ENCODE results near the gene ZSCAN1. TPM values are rescaled to one million over a fixed set of nuclear protein-coding genes. Genes with fewer than 3 reads are reported as not detected.

ZSCAN1 gene
- total RNA-seq, 1 experiment from 2014 or later = not detected

DNA sequence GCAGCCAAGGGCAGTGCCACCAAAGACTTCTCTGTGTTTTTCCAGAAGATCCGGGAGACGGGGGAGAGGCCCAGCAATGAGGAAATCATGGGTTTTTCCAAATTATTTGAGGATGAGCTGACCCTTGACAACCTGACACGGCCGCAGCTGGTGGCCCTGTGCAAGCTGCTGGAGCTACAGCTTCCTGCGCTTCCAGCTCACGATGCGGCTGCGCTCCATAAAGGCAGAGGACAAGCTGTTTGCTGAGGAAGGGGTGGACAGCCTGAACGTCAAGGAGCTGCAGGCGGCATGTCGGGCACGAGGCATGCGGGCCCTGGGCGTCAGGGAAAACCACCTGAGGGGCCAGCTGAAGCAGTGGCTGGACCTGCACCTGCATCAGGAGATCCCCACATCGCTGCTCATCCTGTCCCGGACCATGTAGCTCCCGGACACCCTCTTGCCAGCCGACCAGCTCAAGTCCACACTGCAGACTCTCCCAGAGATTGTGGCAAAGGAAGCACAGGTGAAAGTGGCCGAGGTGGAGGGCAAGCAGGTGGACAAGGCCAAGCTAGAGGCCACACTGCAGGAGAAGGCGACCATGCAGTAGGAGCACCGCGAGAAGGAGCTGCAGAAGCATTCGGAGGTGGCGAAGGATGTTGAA, 11.7 kb downstream of the ZSCAN1 start:
- no peaks in the 10 kb centered on the region for H3K27me3 Mint-ChIP-seq (ENCODE audit: insufficient read depth, unreplicated experiment)
- no TSS peak for BruUV-seq (replicated peaks)

DNA sequence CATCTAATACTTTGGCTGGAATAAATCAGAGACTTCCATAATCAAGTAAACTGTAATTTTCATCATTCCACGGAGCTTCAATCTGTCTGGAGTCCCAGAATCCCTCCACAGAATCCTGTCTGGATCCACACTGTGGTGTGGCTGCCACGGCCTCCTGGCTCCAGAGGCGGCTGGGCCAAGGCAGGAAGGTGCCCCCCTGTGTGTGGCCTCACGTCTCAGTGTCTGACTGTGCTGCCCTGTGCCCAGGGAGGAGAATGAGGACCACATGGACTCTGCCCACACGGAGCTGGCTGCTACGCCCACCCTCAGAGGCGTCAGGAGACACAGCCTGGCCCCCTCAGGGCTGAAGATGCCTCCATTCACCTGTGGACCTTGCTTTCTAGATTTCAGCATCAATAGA, 13.0 kb downstream of the ZSCAN1 start:
- intact Hi-C loops (cut with micrococcal nuclease) = no loop called here
- no peaks in the 10 kb centered on the region for H3K27me3 Mint-ChIP-seq (ENCODE audit: insufficient read depth, unreplicated experiment)
- no peak overlapping the region for H3K4me3 Mint-ChIP-seq (ENCODE audit: unreplicated experiment)
- no TSS peak for BruUV-seq (replicated peaks)
- no peak overlapping the region for H3K27ac Mint-ChIP-seq (ENCODE audit: low read depth, unreplicated experiment)
- ChIA-PET POLR2A (no interaction called here), CTCF (no interaction called here)
- TF ChIP-seq, protein P1, sequence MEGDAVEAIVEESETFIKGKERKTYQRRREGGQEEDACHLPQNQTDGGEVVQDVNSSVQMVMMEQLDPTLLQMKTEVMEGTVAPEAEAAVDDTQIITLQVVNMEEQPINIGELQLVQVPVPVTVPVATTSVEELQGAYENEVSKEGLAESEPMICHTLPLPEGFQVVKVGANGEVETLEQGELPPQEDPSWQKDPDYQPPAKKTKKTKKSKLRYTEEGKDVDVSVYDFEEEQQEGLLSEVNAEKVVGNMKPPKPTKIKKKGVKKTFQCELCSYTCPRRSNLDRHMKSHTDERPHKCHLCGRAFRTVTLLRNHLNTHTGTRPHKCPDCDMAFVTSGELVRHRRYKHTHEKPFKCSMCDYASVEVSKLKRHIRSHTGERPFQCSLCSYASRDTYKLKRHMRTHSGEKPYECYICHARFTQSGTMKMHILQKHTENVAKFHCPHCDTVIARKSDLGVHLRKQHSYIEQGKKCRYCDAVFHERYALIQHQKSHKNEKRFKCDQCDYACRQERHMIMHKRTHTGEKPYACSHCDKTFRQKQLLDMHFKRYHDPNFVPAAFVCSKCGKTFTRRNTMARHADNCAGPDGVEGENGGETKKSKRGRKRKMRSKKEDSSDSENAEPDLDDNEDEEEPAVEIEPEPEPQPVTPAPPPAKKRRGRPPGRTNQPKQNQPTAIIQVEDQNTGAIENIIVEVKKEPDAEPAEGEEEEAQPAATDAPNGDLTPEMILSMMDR (IDR thresholded peaks at IDR 0.05; ENCODE audit: unreplicated experiment) = no peak
- H3K4me1 Mint-ChIP-seq (ENCODE audit: insufficient read depth, unreplicated experiment) = no peaks in the 10 kb centered on the region
- peaks cover 31% of the 10 kb centered on the region for H3K9me3 Mint-ChIP-seq (ENCODE audit: unreplicated experiment)
- no peak for DNase-seq (ENCODE audit: unreplicated experiment)
- H3K36me3 Mint-ChIP-seq (ENCODE audit: insufficient read depth, unreplicated experiment) = no peaks in the 10 kb centered on the region

More for the DNA sequence above, 11.7 kb downstream of the ZSCAN1 start:
- Mint-ChIP-seq H3K4me3 (ENCODE audit: unreplicated experiment) (no peak overlapping the region), H3K9me3 (ENCODE audit: unreplicated experiment) (peaks cover 31% of the 10 kb centered on the region), H3K4me1 (ENCODE audit: insufficient read depth, unreplicated experiment) (no peaks in the 10 kb centered on the region), H3K27ac (ENCODE audit: low read depth, unreplicated experiment) (no peak overlapping the region), H3K36me3 (ENCODE audit: insufficient read depth, unreplicated experiment) (no peaks in the 10 kb centered on the region)
- ChIA-PET CTCF (no interaction called here), POLR2A (no interaction called here)
- intact Hi-C loops (cut with micrococcal nuclease) = no loop called here
- no peak for DNase-seq (ENCODE audit: unreplicated experiment)
- TF ChIP-seq, protein P1 (IDR thresholded peaks at IDR 0.05; ENCODE audit: unreplicated experiment) = no peak

DNA sequence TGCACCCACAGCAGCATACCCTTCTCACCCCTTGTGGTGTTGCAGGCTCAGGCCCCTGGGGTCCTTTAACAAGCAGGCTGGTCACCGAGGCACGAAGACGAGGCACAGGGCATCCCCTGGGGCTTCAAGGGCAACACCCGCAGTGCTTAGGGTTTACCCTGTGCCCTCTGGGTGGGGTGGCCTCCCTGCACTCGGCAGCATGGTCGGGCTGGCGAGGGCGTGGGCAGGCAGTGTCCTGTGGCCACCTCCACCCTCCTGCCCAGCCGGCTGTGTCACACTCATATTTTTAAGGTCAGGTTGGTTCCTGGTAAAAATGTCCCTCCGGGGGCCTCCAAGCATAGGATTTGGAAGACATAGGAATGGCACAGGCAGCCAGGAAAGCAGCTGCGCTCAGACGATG, 13.8 kb downstream of the ZSCAN1 start:
- Mint-ChIP-seq H3K36me3 (ENCODE audit: insufficient read depth, unreplicated experiment) (no peaks in the 10 kb centered on the region), H3K9me3 (ENCODE audit: unreplicated experiment) (peaks cover 31% of the 10 kb centered on the region), H3K27me3 (ENCODE audit: insufficient read depth, unreplicated experiment) (no peaks in the 10 kb centered on the region), H3K27ac (ENCODE audit: low read depth, unreplicated experiment) (no peak overlapping the region), H3K4me1 (ENCODE audit: insufficient read depth, unreplicated experiment) (no peaks in the 10 kb centered on the region), H3K4me3 (ENCODE audit: unreplicated experiment) (no peak overlapping the region)
- intact Hi-C loops (cut with micrococcal nuclease) = no loop called here
- TF ChIP-seq, protein P1 (IDR thresholded peaks at IDR 0.05; ENCODE audit: unreplicated experiment) = no peak
- ChIA-PET CTCF (no interaction called here), POLR2A (no interaction called here)
- BruUV-seq (replicated peaks) = no TSS peak
- DNase-seq (ENCODE audit: unreplicated experiment) = no peak

DNA sequence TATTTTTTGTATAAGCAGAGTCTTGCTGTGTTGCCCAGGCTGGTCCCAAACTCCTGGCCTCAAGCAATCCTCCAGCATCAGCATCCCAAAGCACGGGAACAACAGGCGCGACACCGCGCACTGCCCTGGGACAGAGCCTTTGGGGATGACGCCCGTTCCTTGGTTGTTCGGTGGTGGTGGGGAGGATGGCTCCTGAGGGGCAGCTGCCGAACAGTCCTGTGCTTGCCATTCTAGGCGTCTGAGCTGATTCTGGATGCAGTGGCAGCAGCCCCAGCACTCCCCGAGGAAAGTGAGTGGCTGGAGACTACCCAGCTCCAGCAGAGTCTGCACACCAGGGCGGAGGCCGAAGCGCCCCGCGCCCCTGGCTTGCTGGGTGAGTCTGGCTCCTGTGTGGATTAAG, 18.4 kb downstream of the ZSCAN1 start:
- Mint-ChIP-seq H3K36me3 (ENCODE audit: insufficient read depth, unreplicated experiment) (no peaks in the 10 kb centered on the region), H3K9me3 (ENCODE audit: unreplicated experiment) (peaks cover 23% of the 10 kb centered on the region), H3K4me1 (ENCODE audit: insufficient read depth, unreplicated experiment) (no peaks in the 10 kb centered on the region), H3K4me3 (ENCODE audit: unreplicated experiment) (no peak overlapping the region), H3K27ac (ENCODE audit: low read depth, unreplicated experiment) (no peak overlapping the region), H3K27me3 (ENCODE audit: insufficient read depth, unreplicated experiment) (no peaks in the 10 kb centered on the region)
- CTCF ChIA-PET = interaction anchor here (0.6 kb wide), 1 partner anchor 1215 kb away, joined by 3 read pairs; no protein-coding TSS in a partner anchor
- DNase-seq (ENCODE audit: unreplicated experiment) = no peak
- TF ChIP-seq, protein P1 (IDR thresholded peaks at IDR 0.05; ENCODE audit: unreplicated experiment) = no peak
- BruUV-seq (replicated peaks) = no TSS peak
- intact Hi-C loops (cut with micrococcal nuclease) = no loop called here
- POLR2A ChIA-PET = no interaction called here

All from MCF 10A (cell line).